ENCODE data around the gene ADAMTS3. TPM values are rescaled to one million over a fixed set of nuclear protein-coding genes. Genes with fewer than 3 reads are reported as not detected.

Gene ADAMTS3
- total and polyA plus RNA-seq, 9 of the 15 experiments (the other 6 are each of a cell fraction or from before 2014, with no cell fraction given) = 4.0 to 18.0 (median 12.1) TPM

DNA sequence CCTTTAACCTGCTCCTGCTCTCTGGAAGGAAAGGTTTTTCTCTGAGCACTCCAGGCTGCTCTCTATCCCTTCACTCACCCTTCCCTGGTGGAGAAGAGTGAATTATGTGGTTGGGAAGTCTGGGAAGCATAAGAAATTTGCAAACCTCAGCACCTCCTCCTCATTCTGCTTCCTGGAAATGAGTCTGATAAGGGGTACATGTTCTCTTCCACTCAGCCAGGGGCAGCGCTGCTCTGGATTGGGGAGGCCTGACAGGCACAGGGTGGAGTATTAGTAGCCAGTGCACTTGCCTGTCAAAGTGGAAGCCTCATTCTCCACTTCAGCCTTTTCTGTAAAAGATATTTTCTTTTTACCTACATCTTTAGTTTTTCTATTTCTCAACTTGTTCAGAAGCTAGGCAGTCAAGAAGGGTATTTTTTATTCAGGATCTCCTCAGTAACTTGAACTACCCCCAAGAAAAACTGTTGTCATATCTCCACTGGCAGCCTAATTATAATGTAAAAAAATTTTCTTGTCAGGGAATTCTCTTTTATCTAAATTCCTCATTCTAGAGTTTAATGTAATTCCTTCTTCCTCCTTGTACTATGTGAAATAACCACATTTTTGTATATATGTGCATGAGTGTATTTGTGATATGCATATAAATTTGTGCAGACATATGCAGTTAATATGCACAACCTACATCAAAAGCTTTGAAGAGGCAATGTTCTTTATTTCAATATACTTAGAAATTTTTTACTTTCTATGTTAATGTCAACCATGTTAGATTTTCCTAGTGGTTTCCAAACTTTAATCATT is 15.3 kb downstream of the ADAMTS3 start (continued):
- TF ChIP-seq, protein P1, sequence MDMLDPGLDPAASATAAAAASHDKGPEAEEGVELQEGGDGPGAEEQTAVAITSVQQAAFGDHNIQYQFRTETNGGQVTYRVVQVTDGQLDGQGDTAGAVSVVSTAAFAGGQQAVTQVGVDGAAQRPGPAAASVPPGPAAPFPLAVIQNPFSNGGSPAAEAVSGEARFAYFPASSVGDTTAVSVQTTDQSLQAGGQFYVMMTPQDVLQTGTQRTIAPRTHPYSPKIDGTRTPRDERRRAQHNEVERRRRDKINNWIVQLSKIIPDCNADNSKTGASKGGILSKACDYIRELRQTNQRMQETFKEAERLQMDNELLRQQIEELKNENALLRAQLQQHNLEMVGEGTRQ (CRISPR knock-in tag; IDR thresholded peaks at IDR 0.05) = no peak
- peak in 1 of 2 experiments; percentile 64; a peak in 2 of 4 replicates for TF ChIP-seq RCOR1 (IDR thresholded peaks at IDR 0.05; ENCODE audit: borderline replicate concordance in 1 of 2, low read depth in 2 of 2, low read length in 2 of 2)
- peak; percentile 16 for TF ChIP-seq CTCFL (IDR thresholded peaks at IDR 0.05; ENCODE audit: borderline replicate concordance, insufficient read depth, low read depth, low read length, poor library complexity, severe bottlenecking)
- TF ChIP-seq EWSR1 (IDR thresholded peaks at IDR 0.05; ENCODE audit: borderline replicate concordance, low read depth, partially characterized antibody) = no peak
- TF ChIP-seq DPF2 (IDR thresholded peaks at IDR 0.05) = peak; percentile 69
- no peak for TF ChIP-seq PBX2 (CRISPR knock-in tag; IDR thresholded peaks at IDR 0.05; ENCODE audit: low read depth)
- peak; percentile 43; the same call in 1 of the 2 replicates for TF ChIP-seq PBX2 (tag; conservative IDR thresholded peaks at IDR 0.05; ENCODE audit: low read depth)
- TF ChIP-seq PKNOX1 (IDR thresholded peaks at IDR 0.05) = peak; percentile 82
- no peak for TF ChIP-seq MTF1 (CRISPR knock-in tag; IDR thresholded peaks at IDR 0.05; ENCODE audit: borderline replicate concordance)
- peak; percentile 66 for TF ChIP-seq ARID1B (IDR thresholded peaks at IDR 0.05)
- TF ChIP-seq CBFA2T3 (IDR thresholded peaks at IDR 0.05) = peak; percentile 35; the same call in 1 of the 2 replicates
- TF ChIP-seq, protein P2, sequence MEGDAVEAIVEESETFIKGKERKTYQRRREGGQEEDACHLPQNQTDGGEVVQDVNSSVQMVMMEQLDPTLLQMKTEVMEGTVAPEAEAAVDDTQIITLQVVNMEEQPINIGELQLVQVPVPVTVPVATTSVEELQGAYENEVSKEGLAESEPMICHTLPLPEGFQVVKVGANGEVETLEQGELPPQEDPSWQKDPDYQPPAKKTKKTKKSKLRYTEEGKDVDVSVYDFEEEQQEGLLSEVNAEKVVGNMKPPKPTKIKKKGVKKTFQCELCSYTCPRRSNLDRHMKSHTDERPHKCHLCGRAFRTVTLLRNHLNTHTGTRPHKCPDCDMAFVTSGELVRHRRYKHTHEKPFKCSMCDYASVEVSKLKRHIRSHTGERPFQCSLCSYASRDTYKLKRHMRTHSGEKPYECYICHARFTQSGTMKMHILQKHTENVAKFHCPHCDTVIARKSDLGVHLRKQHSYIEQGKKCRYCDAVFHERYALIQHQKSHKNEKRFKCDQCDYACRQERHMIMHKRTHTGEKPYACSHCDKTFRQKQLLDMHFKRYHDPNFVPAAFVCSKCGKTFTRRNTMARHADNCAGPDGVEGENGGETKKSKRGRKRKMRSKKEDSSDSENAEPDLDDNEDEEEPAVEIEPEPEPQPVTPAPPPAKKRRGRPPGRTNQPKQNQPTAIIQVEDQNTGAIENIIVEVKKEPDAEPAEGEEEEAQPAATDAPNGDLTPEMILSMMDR (IDR thresholded peaks at IDR 0.05 in 2 of 3, conservative IDR thresholded peaks at IDR 0.05 in 1 of 3; ENCODE audit: insufficient read depth in 2 of 3, low read depth in 1 of 3, low read length in 3 of 3) = peak; percentile 24 to 46 (median 44); a peak in 4 of 6 replicates
- TF ChIP-seq, protein P3, sequence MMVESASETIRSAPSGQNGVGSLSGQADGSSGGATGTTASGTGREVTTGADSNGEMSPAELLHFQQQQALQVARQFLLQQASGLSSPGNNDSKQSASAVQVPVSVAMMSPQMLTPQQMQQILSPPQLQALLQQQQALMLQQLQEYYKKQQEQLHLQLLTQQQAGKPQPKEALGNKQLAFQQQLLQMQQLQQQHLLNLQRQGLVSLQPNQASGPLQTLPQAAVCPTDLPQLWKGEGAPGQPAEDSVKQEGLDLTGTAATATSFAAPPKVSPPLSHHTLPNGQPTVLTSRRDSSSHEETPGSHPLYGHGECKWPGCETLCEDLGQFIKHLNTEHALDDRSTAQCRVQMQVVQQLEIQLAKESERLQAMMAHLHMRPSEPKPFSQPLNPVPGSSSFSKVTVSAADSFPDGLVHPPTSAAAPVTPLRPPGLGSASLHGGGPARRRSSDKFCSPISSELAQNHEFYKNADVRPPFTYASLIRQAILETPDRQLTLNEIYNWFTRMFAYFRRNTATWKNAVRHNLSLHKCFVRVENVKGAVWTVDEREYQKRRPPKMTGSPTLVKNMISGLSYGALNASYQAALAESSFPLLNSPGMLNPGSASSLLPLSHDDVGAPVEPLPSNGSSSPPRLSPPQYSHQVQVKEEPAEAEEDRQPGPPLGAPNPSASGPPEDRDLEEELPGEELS (CRISPR knock-in tag; IDR thresholded peaks at IDR 0.05; ENCODE audit: borderline replicate concordance) = no peak
- TF ChIP-seq ZNF316 (IDR thresholded peaks at IDR 0.05) = peak; percentile 89
- no peak for TF ChIP-seq KLF1 (tag; IDR thresholded peaks at IDR 0.05)

Measured in K562 (cell line).